GM19455 (cell line): ENCODE measurements around the gene PRDM16.

Experiments used
- ATAC-seq: cut with Tn5 transposase; IDR thresholded peaks from one replicate; pipeline ENCODE4 v1.9.1; 2021; ENCODE audit not compliant: unreplicated experiment

The PRDM16 gene

GRCh38 chr1:3196577-3197245 lies 127.7 kb downstream of the PRDM16 start:
- ATAC-seq, result no peak

DNA sequence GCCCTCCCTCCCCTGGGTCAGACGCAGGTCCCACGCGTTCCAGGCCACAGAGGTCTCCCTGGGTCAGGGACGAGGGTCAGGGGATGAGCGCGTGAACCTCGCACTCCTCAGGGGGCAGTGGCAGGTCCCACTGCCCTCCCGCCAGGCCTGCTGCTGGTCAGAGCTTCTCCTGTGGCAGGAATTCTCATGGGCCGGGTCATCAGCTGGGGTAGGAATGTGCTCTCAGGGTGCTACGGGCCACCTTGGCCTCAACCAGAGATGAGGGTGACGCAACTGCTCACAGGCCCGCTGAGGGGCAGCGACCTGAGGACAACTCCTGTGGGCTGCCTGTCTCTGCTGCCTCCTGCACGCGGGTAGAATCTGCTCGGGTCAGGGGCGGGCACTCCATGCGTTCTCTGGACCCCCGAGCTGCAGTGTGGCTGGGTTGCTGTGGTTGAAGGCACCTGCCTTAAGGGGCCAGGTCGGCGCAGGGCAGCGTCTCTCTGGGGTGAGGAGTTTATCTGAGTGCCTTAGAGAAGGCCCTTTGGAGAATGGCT lies 128.8 kb downstream of the PRDM16 start:
- ATAC-seq, result no peak

GRCh38 chr1:3198371-3199271 lies 129.6 kb downstream of the PRDM16 start:
- no peak for ATAC-seq

GRCh38 chr1:3204725-3205124 lies 135.7 kb downstream of the PRDM16 start:
- no peak for ATAC-seq

GRCh38 chr1:3205815-3206214 lies 136.8 kb downstream of the PRDM16 start:
- no peak for ATAC-seq

DNA sequence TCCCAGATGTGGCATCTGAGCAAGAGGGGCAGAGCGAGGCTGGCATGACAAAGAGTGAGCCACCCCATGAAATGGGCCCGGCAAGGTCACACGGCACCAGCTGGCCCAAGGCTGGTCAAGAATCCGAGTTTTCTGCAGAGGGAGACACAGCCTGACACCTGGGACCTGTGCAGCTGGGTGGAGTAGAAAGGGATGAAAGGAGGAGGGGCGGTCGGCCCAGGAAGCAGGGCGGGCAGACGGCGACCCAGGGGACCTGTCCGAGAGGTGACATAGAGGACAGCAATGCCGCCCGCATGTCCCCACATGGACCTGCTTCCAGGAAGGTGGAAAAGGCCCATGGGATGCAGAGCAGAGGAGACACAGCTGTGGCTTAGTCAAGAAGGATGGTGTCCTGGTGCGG lies 137.7 kb downstream of the PRDM16 start:
- ATAC-seq, result no peak

DNA sequence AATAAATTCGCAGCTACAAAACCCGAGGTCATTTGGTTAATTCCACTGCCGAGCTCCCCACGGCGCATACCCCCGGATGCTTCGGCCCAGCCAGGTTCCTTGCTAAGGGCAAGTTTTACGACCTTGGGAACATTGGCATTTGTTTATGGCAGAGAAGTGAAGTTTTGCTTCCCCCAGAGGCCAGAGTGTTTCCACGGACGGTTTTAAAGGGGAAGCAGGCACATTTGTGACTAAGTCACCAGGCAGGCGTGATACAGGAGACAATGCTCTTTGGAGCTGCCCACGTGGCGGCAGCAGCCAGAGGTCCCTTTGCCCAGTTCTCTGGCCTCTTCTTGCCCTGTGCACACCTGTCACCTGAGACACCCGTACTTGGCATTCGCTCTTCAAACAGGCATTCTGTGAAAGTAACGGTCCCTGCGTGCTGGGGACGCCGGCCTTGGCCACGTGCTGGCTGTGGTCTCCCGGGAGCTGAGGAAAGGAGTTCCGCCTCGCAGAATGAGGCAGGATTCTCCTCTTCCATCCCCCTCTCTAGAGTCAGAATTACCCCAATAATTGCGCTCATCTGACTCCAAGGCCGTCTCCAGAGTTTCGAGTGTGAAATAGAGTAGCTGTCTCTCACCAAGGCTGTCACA lies 138.3 kb downstream of the PRDM16 start:
- ATAC-seq, result no peak

DNA sequence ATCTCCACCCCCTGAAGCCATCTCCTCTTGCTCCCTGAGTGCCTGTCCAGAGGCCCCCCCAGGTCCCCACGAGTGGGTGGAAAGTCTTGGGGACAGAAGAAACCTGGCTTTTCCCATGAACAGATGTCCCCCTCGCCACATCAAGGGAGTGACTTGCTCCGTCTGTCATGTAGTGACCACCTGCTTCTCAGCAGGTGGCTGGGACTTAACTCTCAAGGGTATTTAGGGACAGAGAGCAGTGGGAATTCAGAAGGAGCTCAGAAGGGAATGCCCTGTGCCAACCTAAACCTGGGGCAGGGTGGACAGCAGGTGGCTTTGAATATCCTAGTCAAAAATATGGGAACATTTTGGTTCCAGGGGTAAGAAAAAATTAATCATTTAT lies 139.8 kb downstream of the PRDM16 start:
- no peak for ATAC-seq

DNA sequence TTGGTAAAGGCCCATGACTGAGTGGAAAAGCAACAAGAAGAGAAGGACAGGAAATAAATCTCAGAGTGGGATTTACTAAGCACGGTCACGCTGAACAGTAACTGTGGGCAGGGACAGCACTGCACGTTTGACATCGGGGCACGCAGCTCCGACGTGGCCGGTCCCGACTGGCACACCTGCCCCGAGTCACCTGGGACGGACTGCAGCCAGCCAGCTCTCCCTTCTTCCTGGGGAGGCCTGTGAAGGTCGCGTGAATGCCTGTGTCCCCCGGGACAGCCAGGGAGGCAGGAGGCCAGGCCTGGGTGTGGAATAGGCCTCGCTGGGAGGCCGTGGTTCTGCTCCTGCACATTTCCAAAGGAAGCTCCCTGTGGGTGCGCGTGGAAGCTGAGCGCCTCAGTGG lies 140.2 kb downstream of the PRDM16 start:
- no peak for ATAC-seq

DNA sequence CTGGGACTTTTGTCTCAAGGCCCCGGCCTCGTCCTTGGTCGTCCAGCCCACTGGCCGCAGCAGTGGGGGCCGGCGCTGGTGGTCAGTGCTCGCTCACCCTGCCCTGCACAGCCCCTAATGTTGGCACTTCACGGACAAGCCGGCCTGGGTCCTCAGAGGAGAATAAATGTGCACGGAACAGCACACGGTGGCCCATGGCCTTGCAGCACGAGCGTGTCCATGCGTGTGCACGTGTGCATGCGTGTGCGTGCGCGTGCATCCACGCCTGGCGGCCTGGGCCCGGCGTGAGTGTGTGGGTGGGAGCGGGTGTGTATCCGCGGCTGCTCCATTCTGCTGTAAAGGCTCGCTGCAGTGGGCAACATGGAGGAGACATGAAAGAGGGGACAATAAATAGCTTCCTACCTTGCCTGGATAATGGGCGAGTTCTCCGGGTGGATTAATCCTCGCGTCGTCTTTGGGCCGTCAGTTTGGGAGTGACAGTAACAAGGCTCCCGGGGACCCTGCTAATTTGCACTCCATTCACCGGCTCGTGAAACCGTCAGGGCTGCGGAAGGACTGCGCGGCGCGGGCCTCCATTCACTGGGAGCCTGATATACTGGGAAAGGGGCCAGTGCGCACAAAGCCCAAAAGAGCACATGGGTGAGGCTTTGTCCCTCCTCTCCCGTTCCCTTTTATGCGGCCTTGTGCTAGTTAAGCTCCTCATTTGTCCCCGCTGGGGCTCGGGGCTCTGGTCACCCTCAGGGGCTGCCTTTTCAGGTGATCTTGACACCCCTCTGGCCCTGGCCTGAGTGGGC lies 142.8 kb downstream of the PRDM16 start:
- ATAC-seq, result no peak

DNA sequence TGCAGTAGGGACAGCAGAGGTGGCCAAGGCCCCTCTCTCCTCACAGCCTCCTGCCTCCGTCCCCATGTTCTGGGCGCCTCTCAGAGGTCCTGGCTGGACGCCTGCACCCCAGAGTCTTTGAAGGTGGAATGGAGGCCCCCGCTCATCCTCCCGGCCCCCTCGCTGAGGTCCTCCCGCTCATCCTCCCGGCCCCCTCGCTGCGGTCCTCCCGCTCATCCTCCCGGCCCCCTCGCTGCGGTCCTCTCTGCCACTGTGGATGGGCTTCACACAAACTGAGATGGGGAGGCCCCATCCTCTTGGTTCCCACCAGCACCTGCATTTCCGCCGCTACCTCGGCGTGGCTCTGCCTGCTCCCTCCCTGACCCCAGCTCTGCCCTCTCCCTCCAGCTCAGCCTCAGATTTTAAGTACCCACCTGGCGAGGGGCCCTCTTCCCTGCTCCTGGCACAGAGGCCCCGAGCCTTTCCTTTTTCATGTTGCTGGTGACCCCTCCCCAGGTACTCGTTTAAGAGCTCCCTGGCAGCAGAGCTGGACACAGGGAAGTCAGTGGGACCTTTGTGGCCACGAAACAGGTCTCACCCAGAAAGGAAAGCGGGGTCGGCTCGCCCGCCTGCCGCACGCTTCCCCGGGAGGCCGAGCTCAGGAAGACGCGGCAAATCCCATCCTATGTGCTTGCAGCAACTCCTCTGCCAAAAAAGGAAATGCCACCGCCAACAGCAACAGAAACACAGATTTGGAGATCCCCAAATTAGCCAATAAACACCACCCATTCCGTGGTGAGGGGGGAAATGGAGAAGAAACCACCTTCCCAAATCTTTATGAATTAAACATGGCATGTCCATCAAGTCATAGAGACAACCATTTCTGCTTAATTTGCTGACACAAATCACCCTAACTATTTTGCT lies 143.7 kb downstream of the PRDM16 start:
- ATAC-seq, result no peak

DNA sequence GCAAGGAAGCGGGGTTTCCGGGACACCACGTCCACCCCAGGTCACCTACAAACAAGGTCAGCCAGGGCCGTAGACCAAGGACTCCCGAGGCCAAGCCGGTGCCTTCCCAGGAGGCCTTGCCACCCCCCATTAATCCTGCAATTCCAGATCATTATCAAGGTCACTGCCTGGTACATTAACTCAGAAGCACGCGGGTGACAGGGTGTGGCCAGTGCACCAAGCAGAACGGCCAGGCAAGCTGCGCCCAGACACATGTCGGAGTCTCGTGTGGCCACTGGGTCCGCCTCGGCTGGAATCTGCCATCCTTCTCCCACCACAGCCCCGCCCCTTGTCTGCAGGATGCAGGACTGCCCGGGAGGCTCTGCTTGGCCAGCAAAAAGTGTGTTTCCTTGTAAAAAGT lies 144.7 kb downstream of the PRDM16 start:
- no peak for ATAC-seq

GRCh38 chr1:3215198-3216014 lies 146.4 kb downstream of the PRDM16 start:
- no peak for ATAC-seq

- no peak for ATAC-seq
Observed at GRCh38 chr1:3216015-3216391, 147.0 kb downstream of the PRDM16 start.

DNA sequence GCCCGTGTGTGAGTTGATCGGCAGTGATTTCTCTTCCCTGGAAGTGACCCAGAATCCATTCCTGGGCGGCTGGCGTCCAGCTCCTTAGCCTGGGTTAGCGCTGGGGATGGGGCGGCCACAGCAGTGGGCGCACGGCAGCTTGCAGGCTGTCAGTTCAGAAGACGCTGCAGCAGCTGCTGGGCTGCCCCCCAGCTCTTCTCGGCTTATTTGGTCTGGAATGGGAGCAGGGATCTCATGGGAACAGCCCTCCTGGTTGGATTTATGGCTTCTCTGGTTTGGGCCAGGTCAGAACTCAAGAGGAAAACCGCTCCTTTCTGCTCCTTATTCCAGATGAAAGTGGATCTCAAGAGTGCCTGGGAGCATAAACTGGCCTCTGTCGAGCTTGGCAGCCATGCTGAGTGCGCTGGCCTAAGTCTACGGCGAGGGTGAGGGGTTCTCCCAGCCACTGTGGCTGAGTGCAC lies 148.2 kb downstream of the PRDM16 start:
- ATAC-seq, result no peak

- ATAC-seq, result no peak
Observed at GRCh38 chr1:3217979-3218679, 149.1 kb downstream of the PRDM16 start.

DNA sequence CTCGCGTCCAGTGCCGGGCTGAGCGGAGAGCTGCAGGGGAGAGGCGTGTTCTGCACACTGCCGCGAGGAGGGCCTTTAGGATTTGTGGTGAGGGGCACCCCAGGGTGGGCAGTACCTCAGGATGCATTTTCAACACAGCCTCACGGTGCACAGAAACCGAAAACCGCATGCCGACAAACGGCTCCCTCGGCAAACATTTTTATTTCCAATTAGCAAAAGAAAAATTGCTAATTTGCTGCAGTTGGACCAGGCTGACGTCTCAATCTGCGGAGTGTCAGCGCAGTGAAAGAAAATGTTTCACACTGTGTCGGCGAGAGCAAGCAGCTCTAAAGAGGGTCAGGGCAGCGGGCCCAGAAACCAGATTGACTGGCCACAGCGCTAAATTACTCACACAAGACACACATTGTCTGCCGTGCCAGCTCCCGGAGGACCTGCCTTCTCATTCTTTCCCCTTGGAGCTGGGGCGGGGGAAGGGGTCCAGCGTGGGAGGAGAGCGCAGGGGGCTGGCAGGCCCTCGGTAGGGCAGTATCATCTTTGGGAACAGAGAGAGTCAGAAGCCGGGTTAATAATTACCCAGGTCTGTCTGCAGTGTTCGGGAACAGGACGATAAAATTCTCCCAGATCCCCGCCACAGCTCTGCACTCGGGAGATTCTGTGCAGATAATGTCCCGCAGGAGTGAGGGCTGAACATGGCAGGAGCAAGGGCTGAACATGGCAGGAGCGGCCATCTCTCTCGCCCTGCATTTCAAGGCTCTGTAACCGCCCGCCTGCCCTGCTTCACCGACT lies 150.2 kb downstream of the PRDM16 start:
- ATAC-seq, result no peak
